Measurements from ENCODE around the gene ABR.
"Not testable (repeated sequence)": the region's sequence is repeated elsewhere in the genome, so short reads cannot be mapped to it uniquely, and the experiment has no call there.

The ABR gene

DNA sequence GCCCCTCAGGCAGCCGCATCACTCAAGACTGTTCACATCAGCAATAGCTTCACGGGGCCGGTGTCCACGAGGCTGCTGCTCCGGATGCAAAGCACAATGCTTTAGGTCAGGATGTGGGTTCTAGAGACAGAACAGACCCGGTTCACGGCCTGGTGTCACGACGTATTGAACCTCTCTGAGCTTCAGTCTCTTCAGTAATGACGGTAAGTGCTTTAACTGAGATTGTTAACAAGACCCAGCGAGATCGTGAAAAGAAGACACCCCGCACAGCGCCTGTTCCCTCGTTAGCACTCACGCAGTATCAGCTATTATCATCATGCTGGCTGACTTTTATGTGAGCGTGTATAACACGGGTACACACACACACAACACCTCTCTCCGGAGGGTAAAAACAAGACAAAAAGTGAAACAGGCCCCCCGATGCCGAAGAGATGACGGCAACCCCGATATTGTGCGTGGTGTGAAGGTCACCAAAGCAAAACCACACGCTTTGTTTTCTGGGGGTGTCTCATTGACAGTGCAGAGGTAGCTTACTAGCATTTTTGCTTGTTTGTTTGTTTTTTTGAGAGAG, 21.4 kb upstream of the ABR start:
- no peak for DNase-seq (ENCODE audit: low spot score)

DNA sequence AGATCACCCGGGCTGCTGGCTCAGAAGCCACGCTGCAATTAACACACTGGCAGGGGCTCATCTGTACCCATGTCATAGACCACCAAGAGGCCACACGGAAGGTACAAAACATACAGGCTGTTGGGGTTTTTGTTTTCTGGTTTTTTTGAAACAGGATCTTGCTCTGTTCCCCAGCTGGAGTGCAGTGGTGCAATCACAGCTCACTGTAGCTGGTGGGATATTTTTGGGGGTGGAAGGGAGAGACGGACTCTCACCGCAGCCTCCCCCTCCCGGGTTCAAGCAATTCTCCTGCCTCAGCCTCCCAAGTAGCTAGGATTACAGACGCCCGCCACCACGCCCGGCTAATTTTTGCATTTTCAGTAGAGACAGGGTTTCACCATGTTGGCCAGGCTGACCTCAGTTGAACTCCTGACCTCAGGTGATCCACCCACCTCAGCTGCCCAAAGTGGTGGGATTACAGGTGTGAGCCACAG, 19.5 kb upstream of the ABR start:
- not testable (repeated sequence) for DNase-seq (ENCODE audit: low spot score)

DNA sequence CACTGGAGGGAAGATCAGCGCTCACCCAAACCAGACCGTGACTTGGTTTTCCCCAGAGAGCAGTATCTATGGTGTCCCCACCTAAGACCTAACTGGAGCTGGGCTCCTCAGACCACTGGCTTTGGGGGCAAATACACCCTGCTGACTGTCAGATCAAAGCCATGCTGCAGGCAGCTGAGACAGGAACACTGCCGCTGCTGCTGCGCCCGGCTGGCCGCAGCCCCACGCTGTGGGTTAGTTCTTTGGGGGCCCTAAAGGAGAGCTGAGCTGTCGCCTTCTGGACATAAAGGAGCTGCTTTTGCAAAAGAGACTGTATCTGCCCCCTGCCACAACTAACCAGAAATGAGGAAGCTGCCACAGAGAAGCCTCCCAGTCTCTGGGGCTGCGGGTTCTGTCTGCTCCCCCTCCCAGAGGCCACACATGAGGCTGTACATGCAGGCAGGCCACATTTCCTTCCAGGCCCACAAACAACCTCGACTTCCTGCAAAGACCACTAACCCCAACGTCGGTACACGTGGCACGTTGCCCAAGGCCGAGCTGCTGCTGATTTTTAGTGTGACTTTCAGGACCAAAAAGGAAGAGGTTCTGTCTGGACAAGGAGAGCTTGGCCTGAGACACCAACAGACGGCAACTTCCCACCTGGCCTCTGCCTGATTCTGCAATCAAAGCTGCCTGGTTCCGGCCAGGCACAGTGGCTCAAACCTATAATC, 18.2 kb upstream of the ABR start:
- DNase-seq (ENCODE audit: low spot score): peak; percentile 85

DNA sequence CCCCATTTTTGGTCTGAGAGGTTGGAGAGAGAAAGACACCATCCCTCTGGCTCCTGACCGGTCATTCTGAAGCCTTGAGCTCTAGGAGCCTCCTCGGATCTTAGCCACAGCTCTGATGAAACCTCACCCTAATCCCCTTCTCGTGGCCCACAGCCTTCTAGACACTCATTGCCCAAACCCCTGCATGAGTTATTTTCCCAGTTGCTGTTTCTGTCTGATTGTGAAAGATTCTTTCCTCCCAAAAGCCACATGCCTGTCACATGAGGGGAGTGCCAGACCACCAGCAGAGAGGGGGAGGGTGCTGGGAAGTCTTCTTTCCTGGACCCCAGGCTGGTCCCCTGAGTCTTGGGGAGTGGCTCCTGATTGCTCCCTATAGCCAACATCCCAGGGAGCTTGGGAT, 17.6 kb upstream of the ABR start:
- DNase-seq (ENCODE audit: low spot score): peak; percentile 86

GRCh38 chr17:1196946-1197345, 17.2 kb upstream of the ABR start:
- no peak for DNase-seq (ENCODE audit: low spot score)

GRCh38 chr17:1192911-1193699, 13.3 kb upstream of the ABR start:
- DNase-seq (ENCODE audit: low spot score): no peak

DNA sequence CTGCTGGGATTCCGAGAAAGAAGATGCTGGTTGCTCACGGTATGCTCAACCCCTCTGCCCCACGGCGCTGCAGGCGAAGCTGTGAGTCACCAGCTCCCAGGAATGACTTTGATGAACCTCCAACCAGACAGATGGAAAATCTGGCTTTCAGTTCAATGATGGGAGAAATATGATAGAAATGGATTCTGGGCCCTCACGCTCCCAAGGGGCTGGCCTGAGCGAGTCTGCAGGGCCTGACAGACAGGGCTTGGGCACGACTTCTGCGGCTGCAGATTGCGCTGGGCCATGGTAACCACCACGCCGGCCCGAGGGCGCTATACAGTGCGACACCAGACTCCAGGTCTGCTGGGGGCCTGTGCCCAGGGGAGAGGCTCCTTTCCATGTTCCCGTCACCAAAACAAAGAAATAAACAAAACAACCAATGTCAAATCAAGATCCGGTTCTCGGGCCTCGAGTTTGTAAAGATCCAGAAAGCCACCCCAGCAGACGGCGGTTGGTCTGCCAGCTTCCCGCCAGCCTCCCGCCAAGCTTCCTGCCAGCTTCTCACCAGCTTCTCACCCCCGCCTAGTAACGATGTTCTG, 11.1 kb upstream of the ABR start:
- DNase-seq (ENCODE audit: low spot score): no peak

- DNase-seq (ENCODE audit: low spot score): peak; percentile 80
These were observed 9.2 kb upstream of the ABR start for GRCh38 chr17:1188812-1189504.

GRCh38 chr17:1186923-1187771, 7.4 kb upstream of the ABR start:
- DNase-seq (ENCODE audit: low spot score): peak; percentile 75

DNA sequence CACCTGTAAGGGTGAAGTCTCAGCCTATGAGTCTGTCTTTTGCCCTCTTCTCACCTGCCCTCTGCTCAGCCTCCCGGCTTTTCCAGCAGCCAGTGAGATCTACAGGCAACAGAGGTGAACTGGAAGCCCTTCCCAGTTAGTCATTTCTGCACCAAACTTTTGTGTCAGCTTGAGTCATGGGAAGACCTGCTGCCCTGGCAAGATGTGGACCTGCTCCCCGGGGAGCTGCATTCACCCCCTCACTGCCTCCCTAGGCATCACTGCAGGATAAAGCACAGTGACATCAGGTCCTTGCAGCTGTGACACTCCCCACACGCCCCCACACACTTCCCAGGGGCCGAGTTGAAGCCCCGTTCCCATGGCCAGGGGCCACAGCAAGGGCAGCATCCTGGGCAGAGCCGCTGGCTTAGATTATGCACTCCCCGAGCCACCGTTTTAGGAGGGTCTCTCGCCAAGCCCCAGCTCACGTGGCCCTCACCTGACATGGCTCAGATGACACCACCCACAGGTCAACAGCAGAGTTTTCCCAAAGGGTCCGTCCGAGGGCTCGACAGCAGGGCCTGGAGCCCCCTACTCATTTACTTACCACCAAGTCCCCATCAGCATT, 6.5 kb upstream of the ABR start:
- DNase-seq (ENCODE audit: low spot score): no peak

- DNase-seq (ENCODE audit: low spot score): no peak
These were observed 3.5 kb upstream of the ABR start for GRCh38 chr17:1183171-1183873.

DNA sequence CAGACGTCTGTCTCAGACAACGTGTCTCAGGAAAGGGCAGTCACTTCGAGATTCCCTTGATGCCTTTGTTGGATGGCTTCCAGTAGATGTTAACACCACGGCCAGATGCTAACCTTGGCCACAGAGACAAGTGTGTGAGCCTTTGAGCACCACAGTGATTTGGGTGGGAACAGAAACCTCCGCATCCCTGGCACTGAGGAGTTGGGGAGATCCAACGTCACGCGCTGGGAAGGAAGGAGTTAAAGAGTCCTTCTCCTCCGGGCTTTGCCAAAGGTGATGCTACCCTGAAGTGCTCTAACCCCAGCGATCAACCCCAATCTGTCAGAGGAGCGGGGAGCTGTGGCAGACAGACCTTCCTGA, 3.0 kb upstream of the ABR start:
- no peak for DNase-seq (ENCODE audit: low spot score)

DNA sequence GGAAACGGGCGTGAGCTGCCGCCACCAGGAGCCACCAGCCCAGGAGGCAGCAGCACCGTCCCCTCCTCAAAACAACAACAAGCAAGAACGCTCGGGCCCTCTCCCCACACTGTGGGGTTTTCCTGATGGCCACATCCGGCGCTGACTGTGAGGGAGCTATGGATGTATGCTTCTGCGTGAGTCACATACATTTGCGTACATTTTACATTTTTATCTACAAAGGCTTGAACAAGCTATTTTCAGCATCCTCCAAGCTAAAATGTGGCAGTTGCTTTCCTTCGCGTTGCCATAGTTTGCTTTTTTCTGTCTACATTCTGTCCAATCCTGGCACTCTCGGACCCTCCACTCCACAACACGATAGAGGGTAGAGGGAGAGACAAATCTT, 2.0 kb upstream of the ABR start:
- DNase-seq (ENCODE audit: low spot score): no peak

DNA sequence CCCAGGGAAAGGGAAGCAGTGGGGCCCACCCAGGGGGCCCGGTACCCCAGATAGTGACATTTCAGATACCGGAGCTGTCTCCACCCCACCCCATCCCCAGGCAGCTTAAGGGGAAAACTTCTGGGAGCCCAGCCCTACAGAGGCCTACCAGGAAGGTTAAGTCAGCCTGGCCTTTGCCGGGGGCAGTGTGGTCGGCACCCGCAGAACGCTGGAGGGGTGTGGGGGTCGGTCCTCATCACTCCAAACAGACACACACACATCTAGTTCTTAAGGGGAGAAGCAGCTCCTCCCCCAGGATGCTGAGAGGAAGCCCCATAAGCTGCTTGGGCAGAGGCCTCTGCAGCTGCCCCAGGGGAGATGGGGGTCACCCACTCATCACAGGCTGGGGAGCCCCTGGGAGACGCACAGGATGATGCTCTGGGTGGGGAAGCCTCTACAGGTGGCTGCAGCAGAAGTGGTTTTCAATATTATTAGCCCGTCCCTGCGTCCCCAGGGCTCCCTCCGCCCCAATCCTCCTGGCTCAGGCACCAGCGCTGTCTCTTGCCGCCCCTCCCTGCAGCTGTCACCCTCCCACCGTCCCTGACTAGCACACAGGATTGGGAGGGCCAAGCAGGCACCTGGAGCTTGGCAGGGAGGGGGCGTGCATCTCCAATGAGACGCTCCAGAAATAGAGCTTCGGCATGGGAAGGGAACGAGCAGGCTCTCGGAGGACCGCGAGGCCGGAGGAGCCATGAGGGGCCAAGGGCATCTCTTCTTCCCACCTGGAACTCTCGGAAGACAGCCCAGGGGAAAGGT, 1.4 kb upstream of the ABR start:
- no peak for DNase-seq (ENCODE audit: low spot score)

GRCh38 chr17:1179112-1179817, 516 bp downstream of the ABR start:
- no peak for DNase-seq (ENCODE audit: low spot score)

GRCh38 chr17:1177016-1177700, 2.6 kb downstream of the ABR start:
- DNase-seq (ENCODE audit: low spot score): no peak

GRCh38 chr17:1174263-1174880, 5.4 kb downstream of the ABR start:
- no peak for DNase-seq (ENCODE audit: low spot score)
